ENCODE results near the gene PDCD6IP.

Gene PDCD6IP

GRCh38 chr3:33786565-33787327 is 11.7 kb upstream of the PDCD6IP start:
- peak in 1 of 3 donors; percentile 6 for DNase-seq
- POLR2A ChIA-PET: interaction anchor here (1.2 kb wide), 1 partner anchor 70 kb away, joined by 3 read pairs; no protein-coding TSS in a partner anchor
- CTCF ChIA-PET: interaction anchor here (0.5 to 4.0 kb wide), 27 partner anchors 8 to 712 kb away, joined by 3 to 50 read pairs (median 4); partner anchors contain the start of gene PDCD6IP
- 98% methylated on average over 7 of the region's 7 CpGs for WGBS (ENCODE audit: insufficient coverage)
- H3K4me3 ChIP-seq (ENCODE audit: control insufficient read depth in 1 of 7, extremely low read depth in 1 of 7, insufficient read depth in 4 of 7, low read depth in 2 of 7, low read length in 6 of 7): peak overlapping the region in 2 of 7 experiments; percentile 4 to 68
- no peaks in the 10 kb centered on the region for H3K9me3 ChIP-seq (ENCODE audit: control extremely low read depth in 1 of 5, control insufficient read depth in 4 of 5, insufficient read depth in 2 of 5, low read depth in 1 of 5, low read length in 4 of 5)
- no peaks in the 10 kb centered on the region for H3K36me3 ChIP-seq (ENCODE audit: control insufficient read depth in 4 of 4, insufficient read depth in 4 of 4, low read length in 3 of 4)
- H3K27ac ChIP-seq (ENCODE audit: insufficient read depth in 1 of 2, low read depth in 1 of 2, low read length in 2 of 2, poor library complexity in 1 of 2, severe bottlenecking in 2 of 2): no peak overlapping the region
- no peaks in the 10 kb centered on the region for H3K27me3 ChIP-seq (replicated peaks in 2 of 5; ENCODE audit: control insufficient read depth in 4 of 5, insufficient read depth in 5 of 5, low read length in 4 of 5)
- H3K4me1 ChIP-seq (ENCODE audit: control extremely low read depth in 1 of 4, control insufficient read depth in 4 of 4, insufficient read depth in 4 of 4, low read length in 3 of 4): peaks cover 0 to 11% (median 9%) of the 10 kb centered on the region in 4 experiments

- Histone ChIP-seq H3K4me3 (ENCODE audit: control insufficient read depth in 1 of 7, extremely low read depth in 1 of 7, insufficient read depth in 4 of 7, low read depth in 2 of 7, low read length in 6 of 7) (peak overlapping the region in 3 of 7 experiments; percentile 4 to 68 (median 41)), H3K36me3 (ENCODE audit: control insufficient read depth in 4 of 4, insufficient read depth in 4 of 4, low read length in 3 of 4) (no peaks in the 10 kb centered on the region)
Observed at GRCh38 chr3:33787328-33788009, 11.0 kb upstream of the PDCD6IP start.

GRCh38 chr3:33789183-33789954 is 9.1 kb upstream of the PDCD6IP start:
- Histone ChIP-seq H3K27me3 (replicated peaks in 2 of 5; ENCODE audit: control insufficient read depth in 4 of 5, insufficient read depth in 5 of 5, low read length in 4 of 5) (no peaks in the 10 kb centered on the region), H3K36me3 (ENCODE audit: control insufficient read depth in 4 of 4, insufficient read depth in 4 of 4, low read length in 3 of 4) (no peaks in the 10 kb centered on the region), H3K27ac (ENCODE audit: insufficient read depth in 1 of 2, low read depth in 1 of 2, low read length in 2 of 2, poor library complexity in 1 of 2, severe bottlenecking in 2 of 2) (no peak overlapping the region), H3K4me3 (ENCODE audit: control insufficient read depth in 1 of 7, extremely low read depth in 1 of 7, insufficient read depth in 4 of 7, low read depth in 2 of 7, low read length in 6 of 7) (no peak overlapping the region), H3K9me3 (ENCODE audit: control extremely low read depth in 1 of 5, control insufficient read depth in 4 of 5, insufficient read depth in 2 of 5, low read depth in 1 of 5, low read length in 4 of 5) (no peaks in the 10 kb centered on the region), H3K4me1 (ENCODE audit: control extremely low read depth in 1 of 4, control insufficient read depth in 4 of 4, insufficient read depth in 4 of 4, low read length in 3 of 4) (peaks cover 0 to 17% (median 14%) of the 10 kb centered on the region in 4 experiments)
- ChIA-PET CTCF (interaction anchor here (0.6 to 3.5 kb wide), 7 partner anchors 9 to 685 kb away, joined by 3 to 24 read pairs (median 4); partner anchors contain the start of gene PDCD6IP), POLR2A (no interaction called here)
- no CpG with 5 or more reads among the region's 4 CpGs for WGBS (ENCODE audit: insufficient coverage)
- DNase-seq: no peak

More at GRCh38 chr3:33787328-33788009, 11.0 kb upstream of the PDCD6IP start:
- POLR2A ChIA-PET: interaction anchor here (1.2 kb wide), 1 partner anchor 71 kb away, joined by 3 read pairs; no protein-coding TSS in a partner anchor
- Histone ChIP-seq H3K9me3 (ENCODE audit: control extremely low read depth in 1 of 5, control insufficient read depth in 4 of 5, insufficient read depth in 2 of 5, low read depth in 1 of 5, low read length in 4 of 5) (no peaks in the 10 kb centered on the region), H3K27me3 (replicated peaks in 2 of 5; ENCODE audit: control insufficient read depth in 4 of 5, insufficient read depth in 5 of 5, low read length in 4 of 5) (no peaks in the 10 kb centered on the region), H3K4me1 (ENCODE audit: control extremely low read depth in 1 of 4, control insufficient read depth in 4 of 4, insufficient read depth in 4 of 4, low read length in 3 of 4) (peaks cover 0 to 17% (median 14%) of the 10 kb centered on the region in 4 experiments), H3K27ac (ENCODE audit: insufficient read depth in 1 of 2, low read depth in 1 of 2, low read length in 2 of 2, poor library complexity in 1 of 2, severe bottlenecking in 2 of 2) (no peak overlapping the region)
- WGBS (ENCODE audit: insufficient coverage): 28% methylated on average over 5 of the region's 15 CpGs
- DNase-seq: peak; percentile 71 to 85 (median 81)
- CTCF ChIA-PET: interaction anchor here (0.5 to 4.0 kb wide), 27 partner anchors 8 to 713 kb away, joined by 3 to 50 read pairs (median 4); partner anchors contain the start of gene PDCD6IP

GRCh38 chr3:33790091-33790490 is 8.3 kb upstream of the PDCD6IP start:
- 93% methylated on average over 2 of the region's 3 CpGs for WGBS (ENCODE audit: insufficient coverage)
- Histone ChIP-seq H3K9me3 (ENCODE audit: control extremely low read depth in 1 of 5, control insufficient read depth in 4 of 5, insufficient read depth in 2 of 5, low read depth in 1 of 5, low read length in 4 of 5) (no peaks in the 10 kb centered on the region), H3K36me3 (ENCODE audit: control insufficient read depth in 4 of 4, insufficient read depth in 4 of 4, low read length in 3 of 4) (no peaks in the 10 kb centered on the region), H3K27me3 (replicated peaks in 2 of 5; ENCODE audit: control insufficient read depth in 4 of 5, insufficient read depth in 5 of 5, low read length in 4 of 5) (no peaks in the 10 kb centered on the region), H3K4me1 (ENCODE audit: control extremely low read depth in 1 of 4, control insufficient read depth in 4 of 4, insufficient read depth in 4 of 4, low read length in 3 of 4) (peaks cover 0 to 17% (median 14%) of the 10 kb centered on the region in 4 experiments), H3K27ac (ENCODE audit: insufficient read depth in 1 of 2, low read depth in 1 of 2, low read length in 2 of 2, poor library complexity in 1 of 2, severe bottlenecking in 2 of 2) (no peak overlapping the region), H3K4me3 (ENCODE audit: control insufficient read depth in 1 of 7, extremely low read depth in 1 of 7, insufficient read depth in 4 of 7, low read depth in 2 of 7, low read length in 6 of 7) (no peak overlapping the region)
- no peak for DNase-seq
- POLR2A ChIA-PET: no interaction called here
- CTCF ChIA-PET: interaction anchor here (1.2 to 2.4 kb wide), 3 partner anchors 13 to 155 kb away, joined by 3 to 8 read pairs (median 4); no protein-coding TSS in a partner anchor

- Histone ChIP-seq H3K36me3 (ENCODE audit: control insufficient read depth in 4 of 4, insufficient read depth in 4 of 4, low read length in 3 of 4) (no peaks in the 10 kb centered on the region), H3K27me3 (replicated peaks in 2 of 5; ENCODE audit: control insufficient read depth in 4 of 5, insufficient read depth in 5 of 5, low read length in 4 of 5) (no peaks in the 10 kb centered on the region), H3K4me1 (ENCODE audit: control extremely low read depth in 1 of 4, control insufficient read depth in 4 of 4, insufficient read depth in 4 of 4, low read length in 3 of 4) (peaks cover 0 to 23% (median 14%) of the 10 kb centered on the region in 4 experiments), H3K27ac (ENCODE audit: insufficient read depth in 1 of 2, low read depth in 1 of 2, low read length in 2 of 2, poor library complexity in 1 of 2, severe bottlenecking in 2 of 2) (peak overlapping the region in 1 of 2 experiments; percentile 14), H3K9me3 (ENCODE audit: control extremely low read depth in 1 of 5, control insufficient read depth in 4 of 5, insufficient read depth in 2 of 5, low read depth in 1 of 5, low read length in 4 of 5) (no peaks in the 10 kb centered on the region), H3K4me3 (ENCODE audit: control insufficient read depth in 1 of 7, extremely low read depth in 1 of 7, insufficient read depth in 4 of 7, low read depth in 2 of 7, low read length in 6 of 7) (peak overlapping the region in 1 of 7 experiments; percentile 7)
- POLR2A ChIA-PET: no interaction called here
- CTCF ChIA-PET: interaction anchor here (0.6 to 1.3 kb wide), 6 partner anchors 8 to 23 kb away, joined by 3 to 4 read pairs (median 3); no protein-coding TSS in a partner anchor
- 43% methylated on average over 3 of the region's 4 CpGs for WGBS (ENCODE audit: insufficient coverage)
- peak; percentile 50 to 91 (median 85) for DNase-seq
Observed at GRCh38 chr3:33791477-33792166, 6.8 kb upstream of the PDCD6IP start.

GRCh38 chr3:33792167-33792892 is 6.1 kb upstream of the PDCD6IP start:
- Histone ChIP-seq H3K9me3 (ENCODE audit: control extremely low read depth in 1 of 5, control insufficient read depth in 4 of 5, insufficient read depth in 2 of 5, low read depth in 1 of 5, low read length in 4 of 5) (no peaks in the 10 kb centered on the region), H3K27ac (ENCODE audit: insufficient read depth in 1 of 2, low read depth in 1 of 2, low read length in 2 of 2, poor library complexity in 1 of 2, severe bottlenecking in 2 of 2) (peak overlapping the region in 1 of 2 experiments; percentile 11), H3K36me3 (ENCODE audit: control insufficient read depth in 4 of 4, insufficient read depth in 4 of 4, low read length in 3 of 4) (no peaks in the 10 kb centered on the region), H3K27me3 (replicated peaks in 2 of 5; ENCODE audit: control insufficient read depth in 4 of 5, insufficient read depth in 5 of 5, low read length in 4 of 5) (no peaks in the 10 kb centered on the region), H3K4me3 (ENCODE audit: control insufficient read depth in 1 of 7, extremely low read depth in 1 of 7, insufficient read depth in 4 of 7, low read depth in 2 of 7, low read length in 6 of 7) (no peak overlapping the region), H3K4me1 (ENCODE audit: control extremely low read depth in 1 of 4, control insufficient read depth in 4 of 4, insufficient read depth in 4 of 4, low read length in 3 of 4) (peaks cover 0 to 23% (median 11%) of the 10 kb centered on the region in 4 experiments)
- no peak for DNase-seq
- ChIA-PET POLR2A (no interaction called here), CTCF (interaction anchor here (0.6 to 1.2 kb wide), 2 partner anchors 10 to 13 kb away, joined by 3 read pairs; no protein-coding TSS in a partner anchor)
- WGBS (ENCODE audit: insufficient coverage): 100% methylated on average over 2 of the region's 5 CpGs

All from common myeloid progenitor, CD34-positive (primary cell).